ENCODE data around the gene PGAP6. TPM values are rescaled to one million over a fixed set of nuclear protein-coding genes. Genes with fewer than 3 reads are reported as not detected.

PGAP6 gene
- total RNA-seq, 3 donors from 2014 or later: 77.3 to 134 (median 95.7) TPM

- DNase-seq (peak in 2 of 3 donors; percentile 34 to 58), ATAC-seq (no peak)
Observed at GRCh38 chr16:377419-377951, 4.3 kb downstream of the PGAP6 start.

GRCh38 chr16:376817-377418 lies 4.9 kb downstream of the PGAP6 start:
- Histone ChIP-seq H3K9me3 (no peaks in the 10 kb centered on the region), H3K4me1 (ENCODE audit: low read depth) (peaks cover 18% of the 10 kb centered on the region), H3K4me3 (no peak overlapping the region), H3K36me3 (ENCODE audit: low read depth) (peaks cover 9% of the 10 kb centered on the region)
- DNase-seq (peak in 1 of 3 donors; percentile 35), ATAC-seq (no peak)
- intact Hi-C loops (cut with DNase I, micrococcal nuclease): no loop called here
- TF ChIP-seq CTCF (IDR thresholded peaks at IDR 0.05): no peak

More at GRCh38 chr16:377419-377951, 4.3 kb downstream of the PGAP6 start:
- no peak for TF ChIP-seq CTCF (IDR thresholded peaks at IDR 0.05)
- intact Hi-C loops (cut with DNase I, micrococcal nuclease): no loop called here
- Histone ChIP-seq H3K4me1 (ENCODE audit: low read depth) (peaks cover 18% of the 10 kb centered on the region), H3K9me3 (no peaks in the 10 kb centered on the region), H3K36me3 (ENCODE audit: low read depth) (peaks cover 9% of the 10 kb centered on the region), H3K4me3 (no peak overlapping the region)

- intact Hi-C loops (cut with DNase I, micrococcal nuclease): no loop called here
- peak in 1 of 3 donors; percentile 24 for DNase-seq
- H3K36me3 ChIP-seq (ENCODE audit: low read depth): peaks cover 9% of the 10 kb centered on the region
Observed at GRCh38 chr16:375927-376816, 5.6 kb downstream of the PGAP6 start.

GRCh38 chr16:375212-375611 lies 6.6 kb downstream of the PGAP6 start:
- H3K36me3 ChIP-seq (ENCODE audit: low read depth): peaks cover 9% of the 10 kb centered on the region
- H3K4me3 ChIP-seq: no peak overlapping the region
- intact Hi-C loops (cut with DNase I, micrococcal nuclease): no loop called here
- ATAC-seq (no peak), DNase-seq (no peak)
- peaks cover 16% of the 10 kb centered on the region for H3K4me1 ChIP-seq (ENCODE audit: low read depth)
- no peak for TF ChIP-seq CTCF (IDR thresholded peaks at IDR 0.05)
- no peaks in the 10 kb centered on the region for H3K9me3 ChIP-seq

More at GRCh38 chr16:375927-376816, 5.6 kb downstream of the PGAP6 start:
- H3K4me1 ChIP-seq (ENCODE audit: low read depth): peaks cover 18% of the 10 kb centered on the region
- H3K9me3 ChIP-seq: no peaks in the 10 kb centered on the region
- no peak for TF ChIP-seq CTCF (IDR thresholded peaks at IDR 0.05)
- ATAC-seq: no peak
- no peak overlapping the region for H3K4me3 ChIP-seq

- Histone ChIP-seq H3K4me1 (ENCODE audit: low read depth) (peaks cover 14% of the 10 kb centered on the region), H3K4me3 (no peak overlapping the region), H3K9me3 (no peaks in the 10 kb centered on the region), H3K36me3 (ENCODE audit: low read depth) (peaks cover 9% of the 10 kb centered on the region)
- ATAC-seq (no peak), DNase-seq (peak in 1 of 3 donors; percentile 25)
- no peak for TF ChIP-seq CTCF (IDR thresholded peaks at IDR 0.05)
- intact Hi-C loops (cut with DNase I, micrococcal nuclease): no loop called here
Observed at GRCh38 chr16:374616-374926, 7.2 kb downstream of the PGAP6 start.
